RWPE1 (cell line): Measurements from ENCODE around the gene GRIN2B.

Source experiments
- CTCF ChIA-PET: fragments of 350-600 bp; sonication (Branson Sonifier 250); formaldehyde crosslinking; extraction: SDS; loops from one replicate; lab custom pipeline; 2021; lab: Yijun Ruan, JAX
- POLR2A ChIA-PET: fragments of 400-600 bp; formaldehyde crosslinking; extraction: SDS; loops from one replicate; lab custom pipeline; 2020; ENCODE audit warnings: antibody characterized with exemption; ENCODE audit not compliant: low non-redundant PET; lab: Yijun Ruan, JAX
- DNase-seq: peaks from one replicate; pipeline ENCODE4 v3.0.0; 2012; ENCODE audit warnings: low spot score
- H3K27ac ChIP-seq: fragments of 450-650 bp; 2 replicates; pipeline ENCODE4 v1.5.1; 2017
- CTCF ChIP-seq: fragments of 450-650 bp; conservative IDR thresholded peaks from 2 replicates; pipeline ENCODE4 v1.5.1; 2017; ENCODE audit warnings: low read depth, mild to moderate bottlenecking

The GRIN2B gene

GRCh38 chr12:13942826-13943225 lies 38.6 kb downstream of the GRIN2B start:
- no peak for TF ChIP-seq CTCF
- ChIA-PET POLR2A (no interaction called here), CTCF (interaction anchor here (0.6 kb wide), 2 partner anchors 24 to 453 kb away, joined by 3 to 5 read pairs; no protein-coding TSS in a partner anchor)
- DNase-seq = no peak
- no peak overlapping the region for H3K27ac ChIP-seq

GRCh38 chr12:13941258-13942249 lies 39.8 kb downstream of the GRIN2B start:
- POLR2A ChIA-PET = no interaction called here
- DNase-seq = peak; percentile 58
- CTCF ChIA-PET = interaction anchor here (0.5 to 1.3 kb wide), 8 partner anchors 9 to 723 kb away, joined by 3 to 5 read pairs (median 4); no protein-coding TSS in a partner anchor
- H3K27ac ChIP-seq = no peak overlapping the region
- TF ChIP-seq CTCF = no peak

- TF ChIP-seq CTCF = no peak
- no peak for DNase-seq
- CTCF ChIA-PET = no interaction called here
- POLR2A ChIA-PET = no interaction called here
- H3K27ac ChIP-seq = no peak overlapping the region
Measured at GRCh38 chr12:13940335-13940865, 41.0 kb downstream of the GRIN2B start.

- no peak overlapping the region for H3K27ac ChIP-seq
- TF ChIP-seq CTCF = no peak
- CTCF ChIA-PET = interaction anchor here (0.7 kb wide), 2 partner anchors 13 to 38 kb away, joined by 3 read pairs; no protein-coding TSS in a partner anchor
- no peak for DNase-seq
- POLR2A ChIA-PET = no interaction called here
Measured at GRCh38 chr12:13937735-13938134, 43.7 kb downstream of the GRIN2B start.

- ChIA-PET POLR2A (no interaction called here), CTCF (no interaction called here)
- DNase-seq = no peak
- TF ChIP-seq CTCF = no peak
- H3K27ac ChIP-seq = no peak overlapping the region
Measured at GRCh38 chr12:13935169-13935568, 46.2 kb downstream of the GRIN2B start.
